Measurements from ENCODE around the gene OR7E24.

Gene OR7E24

GRCh38 chr19:9250630-9251029, at the start of gene OR7E24:
Gene OR7E24 (plus strand): TSS chr19:9250930. CDS start chr19:9251044, 114 bp downstream.
- no peak for DNase-seq (ENCODE audit: low read depth, low spot score)

GRCh38 chr19:9205501-9206113, 45.1 kb upstream of the OR7E24 start:
- peak; percentile 76 for DNase-seq (ENCODE audit: low read depth, low spot score)

DNA sequence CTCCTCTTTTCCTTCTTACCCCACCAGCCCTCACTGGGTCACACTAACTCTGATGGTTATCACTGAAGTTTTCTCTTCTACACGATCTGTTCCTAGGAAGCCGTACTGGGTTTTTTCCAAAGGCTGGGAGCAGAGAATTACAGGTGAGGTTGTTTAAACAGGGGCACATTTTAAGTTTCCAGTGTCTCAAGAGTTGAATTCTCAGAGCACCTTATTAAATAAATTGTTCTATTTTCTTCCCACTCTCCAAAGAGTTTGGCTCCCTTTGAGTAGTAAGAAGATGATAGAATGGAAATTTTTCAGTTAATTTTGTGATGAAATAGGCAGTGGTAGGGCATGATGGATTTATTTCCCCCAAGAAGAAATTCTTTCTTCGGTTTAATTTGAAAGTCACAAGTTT, 31.2 kb upstream of the OR7E24 start, which contains the start of gene OR7D4:
OR7D4 (minus strand) TSS at position 101 of the 400 bp plus-strand sequence. CDS start 4,752 bp downstream, outside the sequence.
- no peak for DNase-seq (ENCODE audit: low read depth, low spot score)

DNA sequence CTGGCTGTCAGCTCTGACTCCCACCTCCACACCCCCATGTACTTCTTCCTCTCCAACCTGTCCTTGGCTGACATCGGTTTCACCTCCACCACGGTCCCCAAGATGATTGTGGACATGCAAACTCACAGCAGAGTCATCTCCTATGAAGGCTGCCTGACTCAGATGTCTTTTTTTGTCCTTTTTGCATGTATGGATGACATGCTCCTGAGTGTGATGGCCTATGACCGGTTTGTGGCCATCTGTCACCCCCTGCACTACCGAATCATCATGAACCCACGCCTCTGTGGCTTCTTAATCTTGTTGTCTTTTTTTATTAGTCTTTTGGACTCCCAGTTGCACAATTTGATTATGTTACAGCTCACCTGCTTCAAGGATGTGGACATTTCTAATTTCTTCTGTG, 506 bp downstream of the OR7E24 start:
- no peak for DNase-seq (ENCODE audit: low read depth, low spot score)

DNA sequence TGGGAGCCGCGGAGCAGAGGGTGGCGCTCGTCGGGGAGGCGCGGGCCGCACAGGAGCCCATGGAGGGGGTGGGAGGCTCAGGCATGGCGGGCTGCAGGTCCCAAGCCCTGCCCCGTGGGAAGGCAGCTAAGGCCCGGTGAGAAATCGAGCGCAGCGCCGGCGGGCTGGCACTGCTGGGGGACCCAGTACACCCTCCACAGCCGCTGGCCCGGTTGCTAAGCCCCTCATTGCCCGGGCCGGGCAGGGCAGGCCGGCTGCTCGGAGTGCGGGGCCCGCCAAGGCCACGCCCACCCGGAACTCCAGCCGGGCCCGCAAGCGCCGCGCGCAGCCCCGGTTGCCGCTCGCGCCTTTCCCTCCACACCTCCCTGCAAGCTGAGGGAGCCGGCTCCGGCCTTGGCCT, 32.8 kb downstream of the OR7E24 start:
- peak; percentile 35 for DNase-seq (ENCODE audit: low read depth, low spot score)

GRCh38 chr19:9289231-9289884, 38.6 kb downstream of the OR7E24 start:
- DNase-seq (ENCODE audit: low read depth, low spot score), result no peak

DNA sequence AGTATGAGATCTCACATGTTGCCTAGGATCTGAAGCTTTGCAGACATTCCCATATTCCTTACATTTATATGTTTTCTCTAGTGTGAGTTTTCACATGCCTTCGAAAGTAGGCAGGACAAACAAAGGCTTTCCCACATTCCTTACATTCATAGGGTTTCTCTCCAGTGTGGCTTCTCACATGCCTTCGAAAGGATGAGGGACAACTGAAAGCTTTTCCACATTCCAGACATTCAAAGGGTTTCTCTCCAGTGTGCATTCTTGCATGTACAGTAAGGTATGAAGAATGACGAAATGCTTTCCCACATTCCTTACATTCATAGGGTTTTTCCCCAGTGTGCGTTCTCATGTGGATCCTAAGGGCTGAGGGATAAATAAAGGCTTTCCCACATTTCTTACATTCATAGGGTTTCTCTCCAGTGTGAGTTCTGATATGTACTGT, 44.7 kb downstream of the OR7E24 start:
- DNase-seq (ENCODE audit: low read depth, low spot score), result peak; percentile 7

GRCh38 chr19:9296336-9296735, 45.6 kb downstream of the OR7E24 start:
- peak; percentile 8 for DNase-seq (ENCODE audit: low read depth, low spot score)

Measured in ELF-1 (cell line).